ENCODE results near the gene ARID3A.

The ARID3A gene

GRCh38 chr19:892243-892893, 33.5 kb upstream of the ARID3A start:
- no peak for DNase-seq

GRCh38 chr19:892894-893689, 32.7 kb upstream of the ARID3A start, which contains the start of the genes MED16 and RNU6-9:
TSS of gene MED16 (minus strand) at chr19:893187. CDS start at chr19:891131, 2,056 bp downstream.
TSS of gene RNU6-9 (plus strand) at chr19:893484.
- peak; percentile 73 to 86 for DNase-seq

GRCh38 chr19:896434-896833, 29.4 kb upstream of the ARID3A start:
- DNase-seq = no peak

- no peak for DNase-seq
Observed at GRCh38 chr19:896999-897398, 28.8 kb upstream of the ARID3A start.

- no peak for DNase-seq
Observed at GRCh38 chr19:897442-898039, 28.3 kb upstream of the ARID3A start.

- DNase-seq = peak in 1 of 2 experiments; percentile 40
Observed at GRCh38 chr19:898663-899062, 27.2 kb upstream of the ARID3A start.

GRCh38 chr19:899336-900042, 26.3 kb upstream of the ARID3A start:
- no peak for DNase-seq

- no peak for DNase-seq
Observed at GRCh38 chr19:900043-900301, 25.9 kb upstream of the ARID3A start.

GRCh38 chr19:900302-901111, 25.3 kb upstream of the ARID3A start:
- no peak for DNase-seq

GRCh38 chr19:901216-902092, 24.4 kb upstream of the ARID3A start:
- no peak for DNase-seq

GRCh38 chr19:902093-902370, 23.8 kb upstream of the ARID3A start:
- DNase-seq = no peak

- no peak for DNase-seq
Observed at GRCh38 chr19:902446-903226, 23.2 kb upstream of the ARID3A start.

GRCh38 chr19:903266-903797, 22.5 kb upstream of the ARID3A start:
- DNase-seq = no peak

GRCh38 chr19:904545-904944, 21.3 kb upstream of the ARID3A start:
- DNase-seq = no peak

- DNase-seq = no peak
Observed at GRCh38 chr19:906480-906879, 19.4 kb upstream of the ARID3A start.

GRCh38 chr19:907183-907853, 18.5 kb upstream of the ARID3A start:
- DNase-seq = no peak

GRCh38 chr19:911197-912033, 14.4 kb upstream of the ARID3A start:
- DNase-seq = no peak

- DNase-seq = no peak
Observed at GRCh38 chr19:912181-913079, 13.4 kb upstream of the ARID3A start.
